SK-N-SH (cell line): Measurements from ENCODE around the gene NLRC4. TPM values are rescaled to one million over a fixed set of nuclear protein-coding genes. Genes with fewer than 3 reads are reported as not detected.

Source experiments
- CTCF ChIA-PET: fragments of 300-600, 350-600 bp; formaldehyde crosslinking; extraction: SDS; loops from one replicate; lab custom pipeline; 2021; lab: Yijun Ruan, JAX
- POLR2A ChIA-PET: fragments of 350-600 bp; sonication (Branson Sonifier 250); formaldehyde crosslinking; extraction: SDS; loops from one replicate; lab custom pipeline; 2020; ENCODE audit warnings: antibody characterized with exemption, inconsistent platforms; lab: Yijun Ruan, JAX
- DNase-seq: peaks from one replicate; pipeline ENCODE4 v3.0.0; 2012
- H2AFZ ChIP-seq: fragments of 200-600 bp; sonication (generic); 2 replicates; pipeline ENCODE4 v1.8.1; 2016; ENCODE audit warnings: antibody characterized with exemption, mild to moderate bottlenecking, low read depth
- H3F3A ChIP-seq: fragments of 200-600 bp; sonication (generic); replicated peaks from 2 replicates; pipeline ENCODE3; 2016; ENCODE audit warnings: antibody characterized with exemption, mild to moderate bottlenecking; ENCODE audit not compliant: insufficient read depth
- H3K27ac ChIP-seq, 2 experiments: fragments of 200-500 bp in 1 of 2; fragments of 200-600 bp in 1 of 2; sonication (Bioruptor generic) in 1 of 2; sonication (generic), shearing (Covaris generic) in 1 of 2; 2 replicates each; pipeline versions ENCODE4 v1.5.1 to v1.6.1; 2014 to 2016; ENCODE audit warnings: low read depth in 2 of 2, inconsistent platforms in 1 of 2, low read length in 1 of 2, mild to moderate bottlenecking in 1 of 2, mixed read lengths in 1 of 2
- H3K27me3 ChIP-seq: fragments of 200-600 bp; sonication (generic), shearing (Covaris generic); 2 replicates; pipeline ENCODE4 v1.6.1; 2016; ENCODE audit warnings: mixed run types; ENCODE audit not compliant: insufficient read depth
- H3K36me3 ChIP-seq, 2 experiments: fragments of 200-500 bp in 1 of 2; fragments of 200-600 bp in 1 of 2; sonication (Bioruptor generic) in 1 of 2; sonication (generic) in 1 of 2; replicated peaks in 1 of 2; 2 replicates each; pipeline versions ENCODE3 to v1.5.1; 2014 to 2016; ENCODE audit warnings: low read length in 1 of 2, mild to moderate bottlenecking in 1 of 2; ENCODE audit not compliant: insufficient read depth in 2 of 2, control insufficient read depth in 1 of 2
- H3K4me1 ChIP-seq, 2 experiments: fragments of 200-500 bp in 1 of 2; fragments of 200-600 bp in 1 of 2; sonication (Bioruptor generic) in 1 of 2; sonication (generic), shearing (Covaris generic) in 1 of 2; 2 replicates each; pipeline versions ENCODE4 v1.5.1 to v1.6.1; 2014 to 2016; ENCODE audit warnings: low read depth in 1 of 2, low read length in 1 of 2, mixed run types in 1 of 2; ENCODE audit not compliant: insufficient read depth in 2 of 2, control insufficient read depth in 1 of 2
- H3K4me2 ChIP-seq: fragments of 200-600 bp; sonication (generic), shearing (Covaris generic); 2 replicates; pipeline ENCODE4 v1.6.1; 2017; ENCODE audit warnings: mixed run types
- H3K4me3 ChIP-seq, 2 experiments: fragments of 200-500 bp in 1 of 2; fragments of 200-600 bp in 1 of 2; sonication (Bioruptor generic) in 1 of 2; sonication (generic), shearing (Covaris generic) in 1 of 2; 2 replicates each; pipeline versions ENCODE4 v1.5.1 to v1.8.1; 2014 to 2016; ENCODE audit warnings: low read depth in 2 of 2, inconsistent platforms in 1 of 2, low read length in 1 of 2, mild to moderate bottlenecking in 1 of 2, mixed read lengths in 1 of 2, moderate library complexity in 1 of 2
- H3K79me2 ChIP-seq: fragments of 200-600 bp; sonication (generic); 2 replicates; pipeline ENCODE4 v1.8.1; 2017; ENCODE audit warnings: mild to moderate bottlenecking; ENCODE audit not compliant: insufficient read depth
- H3K9ac ChIP-seq: fragments of 200-600 bp; sonication (generic); 2 replicates; pipeline ENCODE4 v1.6.1; 2017; ENCODE audit warnings: mixed run types
- H3K9me2 ChIP-seq: fragments of 200-600 bp; sonication (generic); 2 replicates; pipeline ENCODE4 v1.6.1; 2017; ENCODE audit warnings: mixed run types
- H3K9me3 ChIP-seq: fragments of 200-600 bp; sonication (generic); 2 replicates; pipeline ENCODE4 v1.6.1; 2017; ENCODE audit warnings: mixed run types, mild to moderate bottlenecking, moderate library complexity
- H4K20me1 ChIP-seq: fragments of 200-600 bp; sonication (generic); 2 replicates; pipeline ENCODE4 v1.6.1; 2017; ENCODE audit warnings: mild to moderate bottlenecking, mixed run types; ENCODE audit not compliant: insufficient read depth
- EP300 ChIP-seq, 2 experiments: IDR thresholded peaks; 2 replicates each; pipeline versions ENCODE4 v1.4.0 to v1.6.1; 2012; ENCODE audit warnings: borderline replicate concordance in 1 of 2, low read depth in 1 of 2, low read length in 1 of 2
- FOXJ3 ChIP-seq: sonication (generic); formaldehyde crosslinking; IDR thresholded peaks from 2 replicates; pipeline ENCODE4 v1.5.1; 2020; ENCODE audit warnings: mild to moderate bottlenecking, missing genetic modification reagents
- FOXM1 ChIP-seq: IDR thresholded peaks from 2 replicates; pipeline ENCODE4 v1.4.0; 2012; ENCODE audit warnings: low read depth, mild to moderate bottlenecking
- IRF3 ChIP-seq: fragments of 150-350 bp; IDR thresholded peaks from 2 replicates; pipeline ENCODE4 v1.6.1; 2016; ENCODE audit warnings: mild to moderate bottlenecking, low read depth, low read length
- MEF2A ChIP-seq: IDR thresholded peaks from 2 replicates; pipeline ENCODE4 v1.4.0; 2012; ENCODE audit warnings: low read depth, borderline replicate concordance
- MXI1 ChIP-seq: IDR thresholded peaks from 2 replicates; pipeline ENCODE4 v1.6.1; 2012; ENCODE audit warnings: mild to moderate bottlenecking, low read depth, low read length, improper control_type of control experiment
- NFIC ChIP-seq: IDR thresholded peaks from 2 replicates; pipeline ENCODE4 v1.4.0; 2012; ENCODE audit warnings: borderline replicate concordance
- NRF1 ChIP-seq: IDR thresholded peaks from 2 replicates; pipeline ENCODE4 v1.6.1; 2012; ENCODE audit warnings: low read depth, mild to moderate bottlenecking, low read length
- PBX3 ChIP-seq: IDR thresholded peaks from 2 replicates; pipeline ENCODE4; 2012
- RCOR1 ChIP-seq: fragments of 150-350 bp; IDR thresholded peaks from 2 replicates; pipeline ENCODE4 v1.6.1; 2017; ENCODE audit warnings: antibody characterized with exemption, low read length
- SMC3 ChIP-seq: IDR thresholded peaks from 2 replicates; pipeline ENCODE4 v1.6.1; 2012; ENCODE audit warnings: low read depth, low read length, improper control_type of control experiment
- TEAD4 ChIP-seq: IDR thresholded peaks from 2 replicates; pipeline ENCODE4 v1.4.0; 2012; ENCODE audit warnings: mild to moderate bottlenecking, borderline replicate concordance; ENCODE audit not compliant: insufficient read depth
- WGBS: methylation state at CpG from one replicate; pipeline ENCODE4 v1.1.6; 2017; ENCODE audit warnings: low lambda C conversion rate; 5-methylcytosine and 5-hydroxymethylcytosine counted together
- polyA plus RNA-seq, 3 experiments: library from polyadenylated mRNA; depleted of rRNA; stranded (reverse); fragments of >200 nt; gene quantifications; 2 replicates each; pipeline ENCODE4 v1.2.3, GENCODE V29; 2012
- TF ChIP-seq, protein P1 (sequence below): fragments of 150-350 bp; IDR thresholded peaks from 2 replicates; pipeline ENCODE4 v1.6.1; 2017; ENCODE audit warnings: antibody characterized with exemption, low read length, low read depth, borderline replicate concordance

The NLRC4 gene
- polyA plus RNA-seq, 1 of the 3 experiments (the other 2 are of a cell fraction), result not detected

- Histone ChIP-seq H3K4me3 (no peak overlapping the region), H3K4me1 (no peaks in the 10 kb centered on the region; a peak in 1 of 4 replicates), H4K20me1 (no peaks in the 10 kb centered on the region), H3K4me2 (no peak overlapping the region), H3K36me3 (peaks cover 4 to 8% of the 10 kb centered on the region in 2 experiments), H3K27me3 (no peaks in the 10 kb centered on the region), H3K27ac (no peak overlapping the region)
- CTCF ChIA-PET, result no interaction called here
- no peak for DNase-seq
- TF ChIP-seq NRF1, result no peak
- no peak for TF ChIP-seq NFIC
- no peak for TF ChIP-seq RCOR1
- no peak for TF ChIP-seq MXI1
- no peak for TF ChIP-seq IRF3
- TF ChIP-seq EP300 (IDR thresholded peaks at IDR 0.05; ENCODE audit: borderline replicate concordance in 1 of 2, low read depth in 1 of 2, low read length in 1 of 2), result no peak
- TF ChIP-seq, all 33 proteins: peak for 0
- POLR2A ChIA-PET, result no interaction called here
- no peaks in the 10 kb centered on the region for H3K9me2 ChIP-seq
- H3K9me3 ChIP-seq, result 0 out of 2 replicates have a peak, but pooled peaks cover 5% of the 10 kb centered on the region
- H3K79me2 ChIP-seq, result no peaks in the 10 kb centered on the region
- no peak overlapping the region for H2AFZ ChIP-seq
- no peak overlapping the region for H3K9ac ChIP-seq
- H3F3A ChIP-seq, result no peaks in the 10 kb centered on the region
- WGBS, result 93% methylated on average over 2 of the region's 2 CpGs
These were observed 27.2 kb downstream of the NLRC4 start for GRCh38 chr2:32237488-32237887.

GRCh38 chr2:32235315-32235714, 29.4 kb downstream of the NLRC4 start:
- H3K36me3 ChIP-seq, result peaks cover 4 to 8% of the 10 kb centered on the region in 2 experiments
- H3F3A ChIP-seq, result no peaks in the 10 kb centered on the region
- no peaks in the 10 kb centered on the region for H3K79me2 ChIP-seq
- no peak for TF ChIP-seq MEF2A
- TF ChIP-seq SMC3, result no peak
- TF ChIP-seq RCOR1, result no peak
- TF ChIP-seq IRF3, result no peak
- TF ChIP-seq, protein P1, sequence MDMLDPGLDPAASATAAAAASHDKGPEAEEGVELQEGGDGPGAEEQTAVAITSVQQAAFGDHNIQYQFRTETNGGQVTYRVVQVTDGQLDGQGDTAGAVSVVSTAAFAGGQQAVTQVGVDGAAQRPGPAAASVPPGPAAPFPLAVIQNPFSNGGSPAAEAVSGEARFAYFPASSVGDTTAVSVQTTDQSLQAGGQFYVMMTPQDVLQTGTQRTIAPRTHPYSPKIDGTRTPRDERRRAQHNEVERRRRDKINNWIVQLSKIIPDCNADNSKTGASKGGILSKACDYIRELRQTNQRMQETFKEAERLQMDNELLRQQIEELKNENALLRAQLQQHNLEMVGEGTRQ, result no peak
- no peak for TF ChIP-seq FOXJ3
- no peak for TF ChIP-seq FOXM1
- TF ChIP-seq TEAD4, result no peak
- TF ChIP-seq PBX3, result no peak
- ChIA-PET POLR2A (no interaction called here), CTCF (no interaction called here)
- H3K27ac ChIP-seq, result no peak overlapping the region
- DNase-seq, result no peak
- H3K4me2 ChIP-seq, result no peak overlapping the region
- H2AFZ ChIP-seq, result no peak overlapping the region
- no peaks in the 10 kb centered on the region; a peak in 1 of 4 replicates for H3K4me1 ChIP-seq
- no peak overlapping the region for H3K4me3 ChIP-seq
- WGBS, result 93% methylated on average over 5 of the region's 5 CpGs
- no peaks in the 10 kb centered on the region for H3K27me3 ChIP-seq
- no peaks in the 10 kb centered on the region for H4K20me1 ChIP-seq
- no peak overlapping the region for H3K9ac ChIP-seq
- H3K9me3 ChIP-seq, result 0 out of 2 replicates have a peak, but pooled peaks cover 5% of the 10 kb centered on the region
- no peaks in the 10 kb centered on the region for H3K9me2 ChIP-seq
